ENCODE results near the gene RFTN2. TPM values are rescaled to one million over a fixed set of nuclear protein-coding genes. Genes with fewer than 3 reads are reported as not detected.
"Not testable (repeated sequence)": the region's sequence is repeated elsewhere in the genome, so short reads cannot be mapped to it uniquely, and the experiment has no call there.

RFTN2 gene
- total RNA-seq, 1 donor from 2014 or later, result 8.2 TPM

DNA sequence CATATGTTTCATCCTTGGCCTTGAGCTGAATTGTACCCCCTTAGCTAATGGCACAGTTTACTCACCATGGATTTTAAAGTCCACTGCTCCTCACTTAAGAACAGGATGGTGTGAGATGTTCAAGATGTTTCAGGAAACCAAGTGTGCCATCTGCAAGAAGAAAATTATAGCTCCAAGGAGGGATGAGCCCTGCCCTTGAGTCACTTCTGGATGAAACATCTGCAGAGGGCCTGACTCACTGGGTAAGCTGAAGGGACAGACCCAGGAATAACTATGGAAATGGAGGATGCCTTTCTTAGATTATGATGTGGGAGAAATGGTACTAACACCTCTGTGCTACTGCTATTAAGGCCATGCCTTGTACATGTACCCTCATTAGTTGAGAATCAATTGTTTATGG, 36.2 kb upstream of the RFTN2 start:
- no peak for DNase-seq (ENCODE audit: low spot score)
- Histone ChIP-seq H3K27me3 (no peaks in the 10 kb centered on the region), H3K4me1 (peaks cover 19% of the 10 kb centered on the region), H4K20me1 (ENCODE audit: low read depth) (peaks cover 10% of the 10 kb centered on the region), H3K4me2 (no peak overlapping the region), H3F3A (ENCODE audit: low read depth) (peaks cover 6% of the 10 kb centered on the region), H2AFZ (replicated peaks) (no peak overlapping the region), H3K9me3 (ENCODE audit: low read depth) (no peaks in the 10 kb centered on the region), H3K27ac (no peak overlapping the region), H3K36me3 (peaks cover 7% of the 10 kb centered on the region), H3K9ac (no peak overlapping the region), H3K4me3 (no peak overlapping the region), H3K79me2 (ENCODE audit: low read depth) (peaks cover 40% of the 10 kb centered on the region)
- H3K9me3 Mint-ChIP-seq, result no peaks in the 10 kb centered on the region
- no peak overlapping the region for H3K4me3 Mint-ChIP-seq
- H3K27ac Mint-ChIP-seq, result no peak overlapping the region
- H3K27me3 Mint-ChIP-seq (ENCODE audit: insufficient read depth, low read depth), result no peaks in the 10 kb centered on the region
- H3K36me3 Mint-ChIP-seq, result peaks cover 8% of the 10 kb centered on the region
- TF ChIP-seq EZH2phosphoT487 (IDR thresholded peaks at IDR 0.05), result no peak
- TF ChIP-seq EZH2 (IDR thresholded peaks at IDR 0.05), result no peak
- no peak for TF ChIP-seq CTCF (IDR thresholded peaks at IDR 0.05)
- H3K4me1 Mint-ChIP-seq, result peaks cover 21% of the 10 kb centered on the region

- Mint-ChIP-seq H3K9me3 (no peaks in the 10 kb centered on the region), H3K4me1 (peaks cover 24% of the 10 kb centered on the region)
- H3K4me2 ChIP-seq, result no peak overlapping the region
Measured at GRCh38 chr2:197710424-197711042, 35.1 kb upstream of the RFTN2 start.

GRCh38 chr2:197709140-197709539, 33.8 kb upstream of the RFTN2 start:
- H3K79me2 ChIP-seq (ENCODE audit: low read depth), result peaks cover 51% of the 10 kb centered on the region

More at GRCh38 chr2:197710424-197711042, 35.1 kb upstream of the RFTN2 start:
- H2AFZ ChIP-seq (replicated peaks), result no peak overlapping the region
- TF ChIP-seq CTCF (IDR thresholded peaks at IDR 0.05) (no peak), EZH2 (IDR thresholded peaks at IDR 0.05) (no peak), EZH2phosphoT487 (IDR thresholded peaks at IDR 0.05) (no peak)
- H3F3A ChIP-seq (ENCODE audit: low read depth), result peaks cover 8% of the 10 kb centered on the region
- Mint-ChIP-seq H3K27ac (no peak overlapping the region), H3K36me3 (peaks cover 8% of the 10 kb centered on the region), H3K27me3 (ENCODE audit: insufficient read depth, low read depth) (no peaks in the 10 kb centered on the region), H3K4me3 (no peak overlapping the region)
- no peak for DNase-seq (ENCODE audit: low spot score)
- peaks cover 19% of the 10 kb centered on the region for H3K4me1 ChIP-seq
- peaks cover 20% of the 10 kb centered on the region for H4K20me1 ChIP-seq (ENCODE audit: low read depth)
- H3K79me2 ChIP-seq (ENCODE audit: low read depth), result peaks cover 50% of the 10 kb centered on the region
- H3K27ac ChIP-seq, result no peak overlapping the region
- H3K36me3 ChIP-seq, result peaks cover 1% of the 10 kb centered on the region
- no peaks in the 10 kb centered on the region for H3K9me3 ChIP-seq (ENCODE audit: low read depth)
- no peak overlapping the region for H3K9ac ChIP-seq
- H3K27me3 ChIP-seq, result no peaks in the 10 kb centered on the region
- H3K4me3 ChIP-seq, result no peak overlapping the region

GRCh38 chr2:197708331-197708730, 32.9 kb upstream of the RFTN2 start:
- TF ChIP-seq EZH2phosphoT487 (IDR thresholded peaks at IDR 0.05), result no peak
- no peak for TF ChIP-seq EZH2 (IDR thresholded peaks at IDR 0.05)
- no peak for TF ChIP-seq CTCF (IDR thresholded peaks at IDR 0.05)
- no peak for DNase-seq (ENCODE audit: low spot score)
- peaks cover 22% of the 10 kb centered on the region for H4K20me1 ChIP-seq (ENCODE audit: low read depth)
- H3K27me3 ChIP-seq, result no peaks in the 10 kb centered on the region
- Mint-ChIP-seq H3K36me3 (peaks cover 8% of the 10 kb centered on the region), H3K9me3 (no peaks in the 10 kb centered on the region), H3K27me3 (ENCODE audit: insufficient read depth, low read depth) (no peaks in the 10 kb centered on the region), H3K4me3 (peak overlapping the region; percentile 40), H3K27ac (no peak overlapping the region), H3K4me1 (peaks cover 29% of the 10 kb centered on the region)
- H2AFZ ChIP-seq (replicated peaks), result no peak overlapping the region
- H3K36me3 ChIP-seq, result no peaks in the 10 kb centered on the region
- no peak overlapping the region for H3K27ac ChIP-seq
- peaks cover 27% of the 10 kb centered on the region for H3K4me1 ChIP-seq
- peak overlapping the region; percentile 67 for H3K4me3 ChIP-seq
- no peaks in the 10 kb centered on the region for H3K9me3 ChIP-seq (ENCODE audit: low read depth)
- no peak overlapping the region for H3K9ac ChIP-seq
- peak overlapping the region; percentile 95 for H3K4me2 ChIP-seq
- peaks cover 51% of the 10 kb centered on the region for H3K79me2 ChIP-seq (ENCODE audit: low read depth)
- H3F3A ChIP-seq (ENCODE audit: low read depth), result peaks cover 14% of the 10 kb centered on the region

More at GRCh38 chr2:197709140-197709539, 33.8 kb upstream of the RFTN2 start:
- H3K4me3 ChIP-seq; H3K27me3 Mint-ChIP-seq (ENCODE audit: insufficient read depth, low read depth); H3K27me3 ChIP-seq; H3K9ac ChIP-seq; H3K36me3 Mint-ChIP-seq; H2AFZ ChIP-seq (replicated peaks); H3K27ac ChIP-seq; H3K9me3 ChIP-seq (ENCODE audit: low read depth); H3K27ac Mint-ChIP-seq; DNase-seq (ENCODE audit: low spot score); H3K9me3 Mint-ChIP-seq; H3K36me3 ChIP-seq; H3K4me3 Mint-ChIP-seq: not testable (repeated sequence)
- peaks cover 22% of the 10 kb centered on the region for H4K20me1 ChIP-seq (ENCODE audit: low read depth)
- H3K4me1 ChIP-seq, result peaks cover 26% of the 10 kb centered on the region
- peaks cover 14% of the 10 kb centered on the region for H3F3A ChIP-seq (ENCODE audit: low read depth)
- H3K4me2 ChIP-seq, result peak overlapping the region; percentile 95
- peaks cover 29% of the 10 kb centered on the region for H3K4me1 Mint-ChIP-seq
